Left lobe of liver (tissue), 2 donors: Measurements from ENCODE around the gene RASD1. TPM values are rescaled to one million over a fixed set of nuclear protein-coding genes. Genes with fewer than 3 reads are reported as not detected.

Experiments
- ATAC-seq: fragments of 200-7000 bp; cut with Tn5 transposase; one replicate; pipeline ENCODE4 v1.9.1; 2020; ENCODE audit warnings: mild to moderate bottlenecking, moderate library complexity
- DNase-seq: peaks from one replicate; pipeline ENCODE4 v3.0.0-alpha.2; 2020; ENCODE audit warnings: low spot score
- total RNA-seq: library from RNA; stranded (reverse); gene quantifications from one replicate; pipeline ENCODE4 v1.2.1, GENCODE V29; 2021
- donor health status: DM: no; HTN: no; CAD: no; lungs with moderate emphysema.
- donor health status: DM: no; HTN: yes; CAD: no.

RASD1 gene, protein sequence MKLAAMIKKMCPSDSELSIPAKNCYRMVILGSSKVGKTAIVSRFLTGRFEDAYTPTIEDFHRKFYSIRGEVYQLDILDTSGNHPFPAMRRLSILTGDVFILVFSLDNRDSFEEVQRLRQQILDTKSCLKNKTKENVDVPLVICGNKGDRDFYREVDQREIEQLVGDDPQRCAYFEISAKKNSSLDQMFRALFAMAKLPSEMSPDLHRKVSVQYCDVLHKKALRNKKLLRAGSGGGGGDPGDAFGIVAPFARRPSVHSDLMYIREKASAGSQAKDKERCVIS
- 1.1 TPM for total RNA-seq

DNA sequence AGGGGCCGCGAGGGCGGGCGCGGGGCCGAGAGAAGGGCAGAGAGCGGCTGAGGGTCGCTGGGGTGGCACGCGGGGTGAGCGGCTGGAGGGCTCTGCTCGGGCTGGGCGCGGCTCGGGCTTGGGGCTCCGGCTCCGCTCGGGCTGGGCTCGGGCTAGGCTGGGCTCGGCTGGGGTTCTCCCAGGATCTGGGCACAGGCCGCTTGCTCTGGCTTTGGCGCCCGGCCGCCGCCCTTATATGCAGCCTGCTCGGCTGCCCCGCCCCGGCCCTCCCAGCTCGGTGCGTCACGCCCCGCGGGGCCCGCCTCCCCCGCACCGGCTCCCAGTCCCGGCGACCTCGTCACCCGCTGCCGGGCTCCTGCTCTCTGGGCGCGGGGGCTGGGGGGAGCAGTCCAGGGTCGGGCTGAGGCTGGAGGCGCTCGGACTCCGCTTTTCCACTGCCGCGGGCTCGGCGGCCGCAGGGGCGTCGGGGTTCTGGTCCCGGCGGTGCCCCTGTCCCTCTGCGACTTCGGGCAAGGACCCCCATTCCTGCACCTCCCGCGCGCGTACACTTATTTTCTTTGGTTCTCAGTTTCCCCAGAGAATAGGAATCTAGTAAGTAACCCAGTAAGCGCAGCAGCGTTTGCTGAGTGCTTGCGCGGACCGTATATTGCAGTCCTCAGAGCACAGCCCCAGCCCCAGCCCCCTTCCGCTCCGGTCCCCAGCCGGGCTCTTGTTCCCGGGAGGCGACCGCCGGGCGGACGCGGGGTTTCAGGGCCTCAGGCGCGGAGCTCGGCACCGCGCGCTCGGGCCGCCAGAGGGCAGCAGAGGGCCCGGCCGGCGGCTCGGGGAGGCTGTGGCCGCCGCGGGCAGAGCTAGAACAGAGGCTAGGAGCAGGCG is at the start of gene RASD1:
Gene RASD1, minus strand, starts transcription at position 207 of the 876 bp plus-strand sequence. CDS start 214 bp downstream, outside the sequence.
- ATAC-seq, result peak; percentile 88

DNA sequence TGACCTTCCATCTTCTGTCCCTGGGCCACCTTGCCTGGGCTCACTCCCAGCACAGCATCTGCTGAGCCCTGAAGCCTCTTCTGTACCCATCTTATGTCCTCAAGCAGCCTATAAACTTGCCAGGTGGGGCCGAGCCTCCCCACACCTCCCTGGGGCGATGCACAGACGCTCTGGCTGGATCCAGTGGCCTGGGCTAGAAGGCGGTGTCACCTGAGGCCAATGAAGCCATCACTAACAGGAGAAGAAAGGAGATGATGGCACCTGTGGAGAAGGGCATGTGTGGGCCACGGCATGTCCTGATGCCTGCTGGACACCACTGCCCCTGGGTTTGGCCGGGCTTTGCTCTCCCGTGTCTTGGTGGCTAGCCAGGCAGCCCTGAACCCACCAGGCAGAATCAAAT is 49.8 kb upstream of the RASD1 start:
- DNase-seq (no peak), ATAC-seq (no peak)

More for the DNA sequence above, at the start of gene RASD1:
- peak; percentile 95 for DNase-seq

DNA sequence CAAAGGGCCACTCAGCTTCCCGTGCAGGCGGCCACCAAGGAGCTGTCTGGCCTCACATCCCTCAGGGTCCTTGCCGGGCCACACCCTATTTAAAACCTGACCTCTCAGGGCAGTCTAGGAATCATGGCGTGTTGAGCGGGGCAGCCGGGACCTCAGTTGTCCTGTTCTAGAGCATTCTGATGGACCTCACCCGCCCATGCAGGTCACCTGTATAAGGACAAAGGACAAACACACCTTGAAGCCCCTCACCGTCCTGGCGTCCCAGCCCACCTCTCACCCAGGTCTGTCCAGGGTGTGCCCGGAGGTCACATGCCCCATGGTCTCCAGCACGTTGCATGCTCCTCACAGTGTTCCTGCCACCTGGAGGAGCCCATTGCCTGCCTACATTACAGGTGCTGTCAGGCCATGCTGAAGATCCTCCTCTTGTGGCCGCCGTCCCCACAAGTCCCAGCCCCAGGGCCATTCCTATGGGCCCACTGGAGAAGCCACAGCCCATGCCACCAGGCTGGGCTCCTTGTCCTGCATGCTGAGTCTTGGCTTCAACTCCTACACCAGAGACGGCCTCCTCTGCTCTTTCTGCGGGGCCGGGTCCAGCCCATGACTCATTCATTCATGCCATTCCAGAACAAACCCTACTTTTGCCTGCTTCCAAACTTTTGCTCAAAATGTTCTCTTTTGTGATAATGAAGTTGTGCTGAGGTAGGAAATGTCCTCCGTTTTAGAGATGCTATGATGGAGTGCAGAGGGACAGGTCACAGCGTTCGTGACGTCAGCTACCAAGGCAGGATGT is 49.0 kb upstream of the RASD1 start:
- ATAC-seq, result no peak

DNA sequence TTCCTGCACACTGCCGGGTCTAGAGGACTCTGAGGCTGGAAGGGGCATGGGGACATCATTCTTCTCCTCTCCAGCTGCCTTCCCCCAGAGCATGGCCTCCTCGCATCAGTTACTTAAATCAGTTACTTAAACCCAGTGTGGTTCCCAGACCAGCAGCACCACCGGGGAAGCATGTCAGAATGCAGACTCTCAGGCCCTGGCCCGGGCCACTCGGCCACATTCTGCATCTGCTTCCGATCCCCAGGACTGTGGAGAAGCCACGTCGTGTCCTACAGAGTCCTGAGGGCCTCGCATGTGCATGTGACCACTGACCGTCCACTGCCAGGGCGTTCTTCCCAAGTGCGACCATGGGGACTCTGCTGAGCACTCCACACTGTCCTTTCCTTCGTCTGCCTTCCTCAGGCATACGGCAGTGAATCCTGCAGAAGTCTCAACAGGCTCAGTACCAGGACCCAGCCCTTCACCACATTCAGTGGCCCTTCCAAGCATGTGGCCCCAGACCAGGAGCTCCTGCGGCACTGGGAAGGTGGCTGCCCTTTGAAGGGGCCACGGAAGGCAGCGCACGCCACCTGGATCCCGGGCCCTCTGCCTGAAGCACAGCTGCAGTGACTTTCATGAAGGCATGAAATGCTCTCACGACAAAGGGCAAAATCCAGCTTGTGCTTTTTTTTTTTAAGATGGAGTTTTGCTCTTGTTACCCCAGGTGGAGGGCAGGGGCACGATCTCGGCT is 46.9 kb upstream of the RASD1 start:
- ATAC-seq (no peak), DNase-seq (no peak)

More for the DNA sequence above, 49.0 kb upstream of the RASD1 start:
- DNase-seq, result no peak

DNA sequence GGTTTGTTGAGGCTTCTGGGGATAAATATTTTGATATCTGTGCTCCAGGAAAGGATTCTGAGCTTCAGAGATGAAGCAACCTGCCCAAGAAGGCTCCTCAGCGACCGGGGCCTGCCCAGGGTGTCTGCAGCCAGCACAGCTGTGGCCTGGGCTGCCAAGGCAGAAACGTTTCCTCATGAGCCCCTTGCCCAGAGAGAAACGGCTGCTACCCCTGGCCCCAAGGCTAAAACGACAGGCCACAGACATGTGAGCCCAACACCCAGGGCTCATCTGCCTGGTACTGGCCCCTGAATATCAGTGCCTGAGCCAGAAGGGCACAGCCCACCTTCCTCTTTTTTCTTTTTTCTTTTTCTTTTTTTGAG is 45.4 kb upstream of the RASD1 start:
- DNase-seq (no peak), ATAC-seq (no peak)

DNA sequence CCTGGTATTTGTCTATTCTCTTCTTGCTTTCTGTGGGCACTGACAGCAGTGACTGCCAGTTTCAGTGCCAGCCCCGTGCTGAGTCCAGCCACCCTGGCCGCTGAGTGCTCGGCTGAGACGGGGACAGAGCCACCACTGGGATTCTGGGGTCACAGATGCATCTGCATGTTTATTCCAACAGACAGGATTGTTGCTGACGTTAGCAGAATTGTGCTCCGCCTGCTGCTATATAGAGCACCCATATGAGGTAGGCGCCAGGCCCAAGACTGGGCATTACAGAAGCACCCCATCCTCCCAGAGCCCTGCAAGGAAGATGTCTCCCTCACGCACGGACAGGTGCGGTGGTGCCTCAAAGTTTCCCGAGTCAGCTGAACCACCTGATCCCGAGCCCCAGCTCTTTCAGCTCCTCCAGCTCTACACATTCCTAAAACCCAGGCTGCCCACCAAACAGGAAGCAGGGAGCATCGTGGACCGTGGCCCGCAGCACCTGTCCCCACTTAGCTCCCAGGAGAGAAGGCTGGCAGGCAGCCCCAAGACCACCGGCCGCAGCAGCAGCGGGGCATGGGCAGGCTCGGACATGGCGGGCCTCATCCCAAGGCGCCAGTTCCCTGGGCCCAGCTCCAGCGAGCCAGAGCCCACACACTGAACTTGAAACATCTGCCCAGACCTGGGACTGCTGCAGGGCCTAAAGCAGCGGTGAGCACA is 44.9 kb upstream of the RASD1 start:
- DNase-seq (no peak), ATAC-seq (peak; percentile 34)

DNA sequence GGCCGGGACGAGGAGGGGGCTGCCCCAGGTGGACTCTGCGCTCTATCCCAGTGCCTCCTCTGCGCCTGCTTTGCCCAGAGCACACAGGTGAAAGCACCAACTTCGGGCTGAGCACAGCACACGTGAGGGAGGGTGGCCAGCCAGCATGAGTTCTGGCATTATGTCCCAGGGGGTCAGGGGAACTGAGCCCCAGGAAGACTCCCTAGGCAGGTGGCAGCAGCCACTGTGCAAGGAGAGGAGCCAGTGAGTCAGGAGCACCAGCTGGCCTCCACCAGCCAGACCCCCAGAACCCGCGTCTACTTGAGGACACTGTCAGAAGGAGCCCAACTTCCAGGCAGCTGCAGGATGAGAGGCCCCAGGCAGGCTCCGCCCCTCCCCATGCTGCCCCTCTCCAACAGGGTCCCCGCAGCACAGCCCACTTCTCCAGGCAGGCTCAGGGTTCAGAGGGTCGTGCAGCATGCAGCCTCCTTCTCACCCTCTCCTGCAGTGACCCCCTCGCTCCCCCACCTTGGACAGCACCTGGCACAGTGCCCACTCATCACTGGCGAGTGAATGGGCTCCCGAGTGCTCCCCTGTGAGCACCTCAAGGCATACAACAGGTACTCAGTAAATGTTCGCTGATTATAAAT is 44.2 kb upstream of the RASD1 start:
- ATAC-seq (no peak), DNase-seq (no peak)

DNA sequence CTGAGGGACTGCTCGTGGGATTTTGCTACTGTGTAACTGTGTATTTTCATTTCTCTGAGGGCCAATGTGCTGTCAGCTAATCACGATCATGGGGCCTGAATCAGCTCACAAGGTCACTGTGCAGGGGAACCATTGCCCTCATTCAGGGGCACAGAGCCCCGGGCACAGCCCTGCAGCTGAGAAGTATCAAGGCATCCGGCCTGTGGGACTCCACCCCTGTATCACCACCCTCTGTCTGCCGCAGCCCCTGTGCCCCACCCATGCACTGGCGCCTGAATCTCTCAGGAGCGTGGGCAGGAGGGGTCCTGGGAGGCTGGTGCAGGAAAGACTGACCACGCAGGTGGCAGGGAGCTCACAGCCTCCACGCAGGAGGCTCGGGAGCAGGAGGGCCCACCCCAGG is 43.4 kb upstream of the RASD1 start:
- no peak for DNase-seq
- peak; percentile 4 for ATAC-seq

DNA sequence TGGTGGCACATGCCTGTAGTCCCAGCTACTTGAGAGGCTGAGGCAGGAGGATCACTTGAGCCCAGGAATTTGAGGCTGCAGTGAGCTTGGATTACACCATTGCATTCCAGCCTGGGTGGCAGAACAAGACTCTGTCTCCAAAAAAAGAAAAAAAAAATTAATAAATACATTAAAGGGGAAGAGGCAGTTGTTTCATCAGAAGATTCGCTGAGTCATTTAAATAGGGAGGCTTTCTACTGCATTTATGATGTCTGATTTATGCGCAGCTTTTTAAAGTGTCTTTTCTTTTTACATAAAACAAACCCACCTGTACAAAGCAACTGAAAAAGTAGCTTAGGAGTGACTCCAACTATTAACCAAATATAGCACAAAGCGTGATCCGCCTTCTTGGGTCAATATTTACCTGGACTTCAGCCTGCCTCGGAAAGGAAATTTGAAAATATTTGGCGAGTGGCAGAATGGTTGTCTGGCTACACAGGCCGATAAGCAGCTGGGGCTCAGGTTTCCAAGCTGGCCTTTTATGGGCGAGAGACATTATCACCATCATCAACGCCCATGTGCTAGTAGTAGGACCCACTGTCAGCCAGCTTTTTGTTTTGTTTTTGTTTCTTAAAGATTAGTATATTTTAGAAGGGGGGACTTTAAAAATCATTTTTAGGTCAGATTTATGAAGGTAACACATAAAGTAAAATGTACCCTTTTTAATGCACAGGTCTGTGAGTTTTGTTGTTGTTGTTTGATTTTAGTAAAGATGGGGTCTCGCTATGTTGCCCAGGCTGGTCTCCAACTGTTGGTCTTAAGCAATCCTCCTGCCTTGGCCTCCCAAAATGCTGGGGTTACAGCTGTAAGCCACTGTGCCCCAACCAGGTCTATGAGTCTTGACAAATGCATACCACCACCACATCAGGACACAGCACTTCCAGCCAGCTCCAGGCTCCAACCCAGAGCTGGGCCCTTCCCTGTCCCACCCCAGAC is 42.5 kb upstream of the RASD1 start:
- peak; percentile 53 for ATAC-seq
- peak; percentile 88 for DNase-seq

DNA sequence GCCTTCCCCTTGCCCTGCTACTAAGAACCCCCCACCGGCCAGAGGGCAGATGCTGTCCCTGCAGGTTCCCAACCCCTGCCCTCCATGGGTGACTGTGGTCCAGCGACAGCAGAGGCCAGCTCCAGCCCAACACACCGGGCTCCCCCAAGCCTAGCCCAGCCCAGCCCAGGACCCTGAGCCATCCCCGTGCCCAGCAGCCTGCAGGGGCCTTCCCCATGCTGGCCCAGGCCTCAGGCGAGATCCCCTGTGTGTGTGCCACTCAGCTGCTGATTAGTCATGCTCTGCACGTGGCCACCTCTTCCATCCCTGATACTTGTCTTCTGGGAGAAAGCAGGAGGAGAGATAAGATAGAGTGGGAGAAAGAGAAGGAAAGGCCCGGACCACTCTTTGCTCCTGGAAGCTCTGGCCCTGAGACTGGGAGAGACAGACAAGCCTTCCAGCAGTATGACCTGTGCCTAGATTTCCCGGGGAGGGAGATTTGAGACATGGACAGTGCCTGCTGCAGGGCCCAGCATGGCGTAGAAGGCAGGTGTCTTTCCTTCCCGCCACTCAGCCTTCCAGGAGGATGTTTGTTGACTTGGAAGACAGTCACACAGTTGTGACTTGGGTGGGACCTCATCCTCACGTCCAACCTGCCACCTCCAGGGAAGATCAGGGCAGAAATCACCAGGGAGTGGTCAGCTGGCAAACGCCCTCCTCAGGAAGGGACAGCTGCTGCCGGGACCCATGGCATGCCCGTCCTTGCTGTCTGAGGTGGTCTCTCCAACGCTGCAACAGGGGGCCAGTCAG is 41.3 kb upstream of the RASD1 start:
- DNase-seq, result no peak
- no peak for ATAC-seq

DNA sequence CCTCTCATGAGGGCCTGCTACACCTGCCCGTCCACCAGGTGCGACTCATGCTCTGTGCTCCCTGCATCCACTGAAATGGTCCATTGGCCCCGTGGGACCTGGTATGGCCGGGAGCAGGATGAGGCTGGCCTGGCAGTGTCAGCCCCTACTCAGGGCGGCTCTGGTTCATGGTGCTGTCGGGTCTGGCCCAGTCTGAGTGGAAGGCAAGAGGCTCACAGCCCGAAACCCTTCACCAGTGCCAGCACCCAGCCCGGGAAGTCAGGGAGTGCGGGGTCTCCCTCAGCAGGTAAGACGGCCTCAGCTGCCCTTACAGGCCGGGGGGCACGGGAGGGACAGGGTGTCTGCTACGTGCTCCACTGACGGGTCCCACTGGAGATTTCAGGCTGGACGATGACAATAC is 40.5 kb upstream of the RASD1 start:
- DNase-seq (no peak), ATAC-seq (no peak)

DNA sequence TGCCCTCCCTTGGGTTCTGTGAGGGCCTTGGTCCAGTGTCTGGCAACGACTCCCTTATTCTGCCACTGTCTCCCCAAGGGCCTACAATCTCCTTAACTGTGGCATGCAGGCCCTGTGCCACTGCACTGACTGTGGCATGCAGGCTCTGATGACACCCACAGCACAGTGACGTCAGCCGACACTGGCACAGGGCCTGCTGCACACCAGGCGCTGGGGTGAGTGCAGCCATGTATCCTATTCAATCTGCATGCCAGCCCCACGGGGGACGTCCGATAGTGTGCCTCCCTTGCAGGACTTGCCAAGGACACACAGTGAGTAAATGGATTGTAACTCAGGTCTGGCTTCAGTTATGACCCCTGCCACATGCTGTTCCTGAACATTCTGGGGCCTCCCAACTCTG is 39.8 kb upstream of the RASD1 start:
- peak; percentile 75 for ATAC-seq

DNA sequence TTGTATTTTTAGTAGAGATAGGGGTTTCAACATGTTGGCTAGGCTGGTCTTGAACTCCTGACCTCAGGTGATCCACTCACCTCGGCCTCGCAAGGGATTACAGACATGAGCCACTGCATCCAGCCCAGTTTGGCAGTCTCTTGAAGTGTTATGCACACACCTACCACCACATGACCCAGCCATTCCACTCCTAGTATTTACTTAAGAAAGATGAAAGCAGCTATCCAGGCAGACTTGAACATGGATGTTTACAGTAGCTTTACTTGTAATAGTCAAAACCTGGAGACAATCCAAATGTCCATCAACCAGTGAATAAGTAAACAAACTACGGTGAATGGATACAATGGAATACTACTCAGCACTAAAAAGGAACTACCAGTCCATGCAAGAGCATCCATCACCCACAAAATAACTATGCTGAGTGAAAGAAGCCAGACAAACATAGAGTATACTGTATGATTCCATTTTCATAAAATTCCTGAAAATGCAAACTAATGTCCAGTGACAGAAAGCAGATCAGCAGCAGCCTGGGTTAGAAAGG is 37.8 kb upstream of the RASD1 start:
- ATAC-seq (no peak), DNase-seq (no peak)

More for the DNA sequence above, 39.8 kb upstream of the RASD1 start:
- DNase-seq, result peak; percentile 94

DNA sequence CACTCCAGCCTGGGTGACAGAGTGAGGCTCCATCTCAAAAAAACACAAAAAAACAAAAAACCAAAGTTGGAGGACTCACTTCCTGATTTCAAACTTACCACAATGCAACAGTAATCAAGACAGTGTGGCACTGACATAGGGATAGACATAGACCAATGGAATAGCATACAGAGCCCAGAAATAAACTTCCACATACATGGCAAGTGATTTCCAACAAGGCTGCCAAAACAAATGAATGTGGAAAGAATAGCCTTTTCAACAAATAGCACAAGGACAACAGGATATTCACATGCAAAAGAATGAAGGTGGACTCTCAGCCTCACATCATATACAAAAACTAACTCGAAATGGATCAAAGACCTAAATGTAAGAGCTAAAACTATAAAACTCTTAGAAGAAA is 36.8 kb upstream of the RASD1 start:
- ATAC-seq, result peak; percentile 5

DNA sequence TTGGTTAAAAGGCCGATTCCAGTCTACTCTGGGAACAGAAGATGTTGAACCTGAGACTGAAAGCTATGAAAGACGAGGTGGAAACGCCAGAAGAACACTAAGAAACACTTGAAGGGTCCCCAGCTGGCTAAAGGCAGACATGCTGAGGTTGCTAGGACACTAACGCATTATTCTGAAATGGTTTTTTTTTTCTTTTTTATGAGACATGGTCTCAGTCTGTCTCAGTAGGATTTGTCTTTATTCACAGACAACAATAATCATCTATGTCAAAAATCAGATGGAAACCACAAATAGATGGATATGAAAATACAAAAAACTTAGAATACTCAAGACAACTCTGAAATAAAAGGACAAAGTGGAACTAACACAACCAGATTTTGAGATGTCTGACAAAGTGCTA is 35.0 kb upstream of the RASD1 start:
- ATAC-seq (no peak), DNase-seq (no peak)

More for the DNA sequence above, 36.8 kb upstream of the RASD1 start:
- DNase-seq, result no peak

DNA sequence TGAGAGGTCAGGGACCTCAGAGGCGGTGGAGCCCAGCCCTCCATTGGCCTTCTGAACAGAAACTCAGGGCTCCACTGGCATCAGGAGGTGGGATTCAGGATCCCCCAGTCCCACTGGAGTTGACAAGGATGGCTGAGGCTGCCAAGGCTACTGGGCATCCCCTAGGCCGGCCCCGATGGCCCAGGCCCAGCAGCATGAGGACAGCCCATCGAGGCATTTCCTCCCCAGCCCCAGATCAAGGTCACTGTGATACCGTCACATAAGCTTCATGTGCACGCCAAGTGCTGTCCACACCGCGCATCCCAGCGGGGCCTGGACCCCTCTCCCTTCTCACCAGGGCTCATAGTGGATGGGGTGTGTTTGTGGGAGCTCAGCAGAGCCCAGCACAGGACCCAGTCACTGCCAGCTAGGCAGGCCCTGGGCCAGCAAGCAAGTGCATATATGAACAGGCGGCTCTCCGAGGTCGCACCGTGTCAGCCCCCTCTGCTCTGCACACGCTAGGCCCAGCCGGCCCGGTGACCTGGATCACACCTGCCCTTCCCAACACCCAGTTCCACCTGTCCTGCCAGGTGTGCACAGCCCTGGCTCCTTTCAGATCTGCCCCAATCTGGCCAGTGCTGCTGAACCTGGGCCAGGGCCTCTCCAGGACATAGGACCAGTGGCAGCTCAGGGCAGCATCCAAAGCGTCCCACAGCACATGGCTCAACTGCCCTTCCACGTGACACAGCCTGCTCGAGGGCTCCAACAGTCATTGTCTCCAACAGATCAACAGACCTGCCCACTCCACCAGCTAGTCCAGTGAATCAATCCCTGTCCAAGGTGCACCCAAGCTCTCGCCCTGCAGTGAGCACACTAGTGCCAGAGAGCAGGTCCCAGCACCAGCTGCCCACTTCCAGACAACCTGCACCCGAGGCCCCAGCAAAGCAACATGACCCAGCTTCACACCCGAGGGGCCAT is 32.8 kb upstream of the RASD1 start:
- peak; percentile 98 for DNase-seq
- peak; percentile 75 for ATAC-seq
